HG02981 (cell line): Measurements from ENCODE around the gene RNF34.

Source experiments
- ATAC-seq: cut with Tn5 transposase; IDR thresholded peaks from one replicate; pipeline ENCODE4 v1.9.1; 2021; ENCODE audit warnings: mild to moderate bottlenecking, moderate library complexity; ENCODE audit not compliant: unreplicated experiment

The RNF34 gene

GRCh38 chr12:121388421-121388981, 11.4 kb upstream of the RNF34 start:
- ATAC-seq, result no peak

GRCh38 chr12:121390856-121391255, 9.1 kb upstream of the RNF34 start:
- no peak for ATAC-seq

- no peak for ATAC-seq
These were observed 8.1 kb upstream of the RNF34 start for GRCh38 chr12:121391619-121392324.

GRCh38 chr12:121392325-121392716, 7.6 kb upstream of the RNF34 start:
- no peak for ATAC-seq

GRCh38 chr12:121397521-121397920, 2.4 kb upstream of the RNF34 start:
- no peak for ATAC-seq

GRCh38 chr12:121398355-121398754, 1.6 kb upstream of the RNF34 start:
- no peak for ATAC-seq

- ATAC-seq, result peak; percentile 43
These were observed 618 bp downstream of the RNF34 start for GRCh38 chr12:121400332-121401139.

GRCh38 chr12:121403721-121404120, 3.8 kb downstream of the RNF34 start:
- ATAC-seq, result no peak

GRCh38 chr12:121404734-121405133, 4.8 kb downstream of the RNF34 start:
- no peak for ATAC-seq

- ATAC-seq, result no peak
These were observed 5.3 kb downstream of the RNF34 start for GRCh38 chr12:121405211-121405610.

- no peak for ATAC-seq
These were observed 14.0 kb downstream of the RNF34 start for GRCh38 chr12:121413917-121414316.

- ATAC-seq, result no peak
These were observed 17.9 kb downstream of the RNF34 start for GRCh38 chr12:121417847-121418246.

GRCh38 chr12:121420109-121420508, 20.2 kb downstream of the RNF34 start:
- no peak for ATAC-seq

- no peak for ATAC-seq
These were observed 23.3 kb downstream of the RNF34 start for GRCh38 chr12:121423253-121423652.

- ATAC-seq, result no peak
These were observed 24.0 kb downstream of the RNF34 start for GRCh38 chr12:121423682-121424623.

- no peak for ATAC-seq
These were observed 24.7 kb downstream of the RNF34 start for GRCh38 chr12:121424624-121424975.

GRCh38 chr12:121427556-121428050, 27.7 kb downstream of the RNF34 start:
- ATAC-seq, result no peak

- ATAC-seq, result no peak
These were observed 29.0 kb downstream of the RNF34 start for GRCh38 chr12:121428883-121429282.

GRCh38 chr12:121430833-121431415, 31.0 kb downstream of the RNF34 start:
- ATAC-seq, result no peak

GRCh38 chr12:121432740-121433480, 33.0 kb downstream of the RNF34 start:
- no peak for ATAC-seq
